ENCODE measurements around the gene DES.
"Not testable (repeated sequence)": the region's sequence is repeated elsewhere in the genome, so short reads cannot be mapped to it uniquely, and the experiment has no call there.

The DES gene

DNA sequence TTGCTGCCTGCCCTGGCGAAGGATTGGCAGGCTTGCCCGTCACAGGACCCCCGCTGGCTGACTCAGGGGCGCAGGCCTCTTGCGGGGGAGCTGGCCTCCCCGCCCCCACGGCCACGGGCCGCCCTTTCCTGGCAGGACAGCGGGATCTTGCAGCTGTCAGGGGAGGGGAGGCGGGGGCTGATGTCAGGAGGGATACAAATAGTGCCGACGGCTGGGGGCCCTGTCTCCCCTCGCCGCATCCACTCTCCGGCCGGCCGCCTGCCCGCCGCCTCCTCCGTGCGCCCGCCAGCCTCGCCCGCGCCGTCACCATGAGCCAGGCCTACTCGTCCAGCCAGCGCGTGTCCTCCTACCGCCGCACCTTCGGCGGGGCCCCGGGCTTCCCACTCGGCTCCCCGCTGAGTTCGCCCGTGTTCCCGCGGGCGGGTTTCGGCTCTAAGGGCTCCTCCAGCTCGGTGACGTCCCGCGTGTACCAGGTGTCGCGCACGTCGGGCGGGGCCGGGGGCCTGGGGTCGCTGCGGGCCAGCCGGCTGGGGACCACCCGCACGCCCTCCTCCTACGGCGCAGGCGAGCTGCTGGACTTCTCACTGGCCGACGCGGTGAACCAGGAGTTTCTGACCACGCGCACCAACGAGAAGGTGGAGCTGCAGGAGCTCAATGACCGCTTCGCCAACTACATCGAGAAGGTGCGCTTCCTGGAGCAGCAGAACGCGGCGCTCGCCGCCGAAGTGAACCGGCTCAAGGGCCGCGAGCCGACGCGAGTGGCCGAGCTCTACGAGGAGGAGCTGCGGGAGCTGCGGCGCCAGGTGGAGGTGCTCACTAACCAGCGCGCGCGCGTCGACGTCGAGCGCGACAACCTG is at the start of gene DES:
DES (plus strand) TSS at position 223 of the 857 bp plus-strand sequence; CDS start at position 309, 86 bp downstream.
- no peak for DNase-seq

DNA sequence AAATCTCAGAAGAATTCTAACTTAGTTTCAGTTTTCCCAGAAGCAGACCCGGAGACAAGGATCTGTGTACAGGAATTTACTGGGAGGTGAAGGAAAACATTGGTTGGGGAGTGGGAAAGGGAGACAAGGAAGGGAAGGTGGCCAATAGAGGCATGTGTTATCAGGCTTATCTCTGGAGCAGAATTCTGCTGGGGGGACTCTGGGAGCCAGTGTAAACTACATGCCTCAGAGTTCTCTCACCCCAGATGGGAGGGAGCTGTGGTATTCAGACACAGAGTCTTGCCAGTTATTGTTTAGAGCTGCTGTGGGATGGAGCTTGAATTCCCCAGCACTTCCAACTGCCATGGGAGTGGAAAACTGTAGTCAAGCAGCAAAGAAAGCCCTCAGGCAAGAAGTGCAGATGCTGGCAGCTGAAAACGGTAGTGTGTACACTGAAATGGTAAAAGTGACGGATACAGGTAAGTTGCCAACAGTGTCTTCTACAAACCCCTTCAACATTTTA is 49.4 kb upstream of the DES start:
- no peak for DNase-seq

- DNase-seq: no peak
Measured at GRCh38 chr2:219369447-219369861, 48.7 kb upstream of the DES start.

DNA sequence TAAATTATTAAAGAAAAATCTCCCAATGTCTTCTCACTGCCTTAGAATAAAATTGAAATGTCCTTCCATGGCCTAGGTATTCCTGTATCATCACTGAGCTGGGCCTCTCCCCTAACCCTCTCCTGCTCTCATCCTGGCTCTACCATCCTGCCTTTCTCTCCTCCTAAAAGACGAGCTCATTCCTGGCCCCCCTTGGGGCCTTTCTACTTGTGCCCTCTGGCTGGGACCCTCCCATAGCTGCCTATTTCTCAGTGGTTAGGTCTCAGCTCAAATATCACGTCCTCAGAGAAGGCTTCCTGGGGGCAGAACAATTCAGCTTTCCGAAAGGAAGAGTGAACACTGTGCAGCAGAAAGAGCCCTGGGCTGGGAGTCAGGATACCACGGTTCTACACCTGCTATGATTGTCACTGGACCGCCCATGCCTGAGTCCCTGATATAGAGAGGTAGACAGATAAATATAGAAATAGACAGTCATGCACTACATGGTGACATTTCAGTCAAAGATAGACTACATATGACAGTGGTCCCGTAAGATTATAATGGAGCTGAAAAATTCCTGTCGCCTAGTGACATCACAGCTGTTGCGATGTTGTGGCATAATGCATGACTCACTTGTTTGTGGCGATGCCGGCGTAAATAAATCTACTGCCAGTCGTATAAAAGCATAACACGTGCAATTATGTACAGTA is 39.9 kb upstream of the DES start:
- DNase-seq: no peak

- no peak for DNase-seq
Measured at GRCh38 chr2:219380926-219381325, 37.3 kb upstream of the DES start.

GRCh38 chr2:219381448-219381847 is 36.7 kb upstream of the DES start:
- DNase-seq: no peak

- no peak for DNase-seq
Measured at GRCh38 chr2:219384083-219384713, 34.0 kb upstream of the DES start.

DNA sequence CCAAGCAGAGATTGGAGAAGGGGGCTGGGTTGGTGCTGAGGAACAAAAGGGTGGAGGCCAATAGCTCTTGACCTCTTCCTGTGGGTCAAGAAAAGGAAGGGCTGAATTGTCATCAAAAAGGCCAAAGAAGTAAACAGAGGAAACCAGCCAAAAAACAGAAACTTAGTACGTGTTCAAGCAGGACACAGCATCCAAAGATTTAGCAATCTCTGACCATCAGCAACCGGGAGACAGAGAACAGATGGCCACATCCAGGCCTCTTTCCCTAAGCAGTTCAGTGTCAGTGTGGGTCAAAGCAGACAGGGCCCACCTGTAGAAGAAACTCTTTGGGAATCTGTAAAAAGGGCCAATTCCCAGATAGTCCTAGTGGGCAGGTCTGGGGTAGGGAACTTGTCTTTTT is 33.3 kb upstream of the DES start:
- DNase-seq: no peak

DNA sequence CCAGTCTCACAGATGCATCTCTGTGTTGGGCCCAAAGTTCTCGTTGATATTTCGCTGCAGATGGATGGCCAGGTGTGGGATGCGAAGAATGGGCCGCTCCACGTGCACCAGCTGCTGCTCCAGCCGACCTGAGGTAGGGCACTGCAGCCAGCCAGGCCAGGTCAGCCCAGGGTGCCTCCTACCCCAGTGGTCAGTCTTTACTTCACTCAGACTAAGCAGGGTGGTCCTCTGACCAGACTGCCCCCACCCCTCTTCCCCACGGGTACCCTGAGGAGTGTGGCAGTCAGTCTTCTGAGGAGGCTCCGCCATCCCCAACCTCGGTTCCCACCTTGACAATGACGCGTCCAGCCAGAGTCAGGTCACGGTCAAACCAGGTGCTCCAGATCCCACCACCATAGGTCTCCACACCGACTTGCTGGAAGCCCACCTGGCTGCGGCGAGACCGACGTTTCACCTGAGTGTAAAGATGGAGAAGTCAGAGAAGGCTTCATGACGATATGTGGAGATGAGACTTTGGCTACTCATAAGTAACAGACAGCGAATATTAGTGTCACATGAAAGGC is 32.1 kb upstream of the DES start:
- no peak for DNase-seq

DNA sequence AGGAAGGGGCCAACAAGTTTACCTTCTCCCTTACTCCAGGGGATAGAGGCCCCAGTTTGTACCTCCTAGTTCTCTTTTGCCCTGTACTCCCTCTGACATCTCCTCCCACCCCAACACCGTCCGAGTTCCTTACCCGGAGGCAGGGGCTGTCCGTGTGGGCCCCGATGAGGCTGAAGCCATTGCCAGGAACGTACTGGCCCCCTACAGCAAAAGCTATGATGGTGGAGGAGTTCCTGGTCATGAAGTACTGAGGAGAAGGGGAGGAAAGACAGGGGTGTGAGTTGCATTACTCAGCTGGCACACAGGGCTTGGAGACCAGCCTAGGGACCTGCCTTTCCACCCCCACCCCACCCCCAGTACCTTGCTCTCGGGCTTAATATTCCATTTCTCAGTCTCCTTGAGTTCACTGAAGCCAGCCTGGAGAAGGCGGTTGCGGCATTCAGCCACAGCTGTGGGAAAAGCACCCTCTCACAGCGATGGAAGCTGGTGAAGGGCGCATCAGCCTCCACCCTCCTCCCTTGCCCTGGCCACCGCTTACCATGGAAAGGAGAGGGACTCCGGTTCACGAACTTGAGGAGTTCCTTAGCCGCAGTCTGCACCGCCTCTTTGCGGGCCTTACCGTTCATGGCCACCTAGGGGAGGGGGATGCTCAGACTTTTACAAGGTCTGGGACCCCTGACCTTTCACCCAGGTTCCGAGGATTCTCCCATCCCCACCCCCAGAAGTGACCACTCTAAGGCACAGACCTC is 31.5 kb upstream of the DES start:
- no peak for DNase-seq

DNA sequence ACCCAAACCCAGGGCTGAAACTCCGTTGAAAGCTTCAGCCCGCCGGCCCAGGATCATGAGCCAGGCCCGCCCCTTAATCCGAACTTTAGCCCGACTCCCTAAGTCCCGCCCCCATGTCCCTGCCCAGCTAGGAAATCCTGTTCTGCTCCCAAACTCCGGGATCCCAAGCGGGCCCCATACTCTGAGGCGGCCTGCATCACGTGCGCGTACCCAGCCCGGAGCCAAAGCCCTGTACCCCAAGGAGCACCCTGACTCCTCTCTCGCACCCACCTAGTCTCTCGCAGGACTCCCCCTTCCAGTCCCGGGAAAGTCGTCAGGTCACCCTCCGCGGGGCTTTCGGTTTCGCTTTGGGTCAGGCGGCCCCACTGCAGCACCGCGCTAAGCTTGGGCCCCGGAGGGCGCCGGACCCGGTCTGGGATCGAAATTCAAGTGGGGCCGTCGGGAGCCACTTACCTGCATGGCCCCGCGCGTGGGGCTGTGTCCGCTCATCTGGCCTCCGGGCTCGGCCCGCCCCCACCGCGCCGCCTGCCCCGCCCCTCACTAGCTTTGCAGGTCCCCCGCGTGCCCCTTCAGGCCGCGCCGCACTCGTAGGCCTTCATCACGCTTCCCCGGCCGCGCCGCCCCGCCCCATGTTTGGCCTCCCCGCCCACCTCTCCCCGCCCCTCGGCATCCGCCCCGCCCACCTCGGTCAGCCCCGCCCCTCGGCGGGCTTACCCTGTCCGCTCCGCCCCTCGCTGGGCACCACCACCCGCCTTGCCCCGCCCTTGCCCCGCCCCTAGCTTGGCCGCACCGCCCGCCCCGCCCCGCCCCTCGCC is 30.7 kb upstream of the DES start, which contains the start of gene DNPEP:
DNPEP (minus strand) TSS at position 607 of the 815 bp plus-strand sequence; CDS start at position 489, 118 bp downstream.
- peak; percentile 93 for DNase-seq

DNA sequence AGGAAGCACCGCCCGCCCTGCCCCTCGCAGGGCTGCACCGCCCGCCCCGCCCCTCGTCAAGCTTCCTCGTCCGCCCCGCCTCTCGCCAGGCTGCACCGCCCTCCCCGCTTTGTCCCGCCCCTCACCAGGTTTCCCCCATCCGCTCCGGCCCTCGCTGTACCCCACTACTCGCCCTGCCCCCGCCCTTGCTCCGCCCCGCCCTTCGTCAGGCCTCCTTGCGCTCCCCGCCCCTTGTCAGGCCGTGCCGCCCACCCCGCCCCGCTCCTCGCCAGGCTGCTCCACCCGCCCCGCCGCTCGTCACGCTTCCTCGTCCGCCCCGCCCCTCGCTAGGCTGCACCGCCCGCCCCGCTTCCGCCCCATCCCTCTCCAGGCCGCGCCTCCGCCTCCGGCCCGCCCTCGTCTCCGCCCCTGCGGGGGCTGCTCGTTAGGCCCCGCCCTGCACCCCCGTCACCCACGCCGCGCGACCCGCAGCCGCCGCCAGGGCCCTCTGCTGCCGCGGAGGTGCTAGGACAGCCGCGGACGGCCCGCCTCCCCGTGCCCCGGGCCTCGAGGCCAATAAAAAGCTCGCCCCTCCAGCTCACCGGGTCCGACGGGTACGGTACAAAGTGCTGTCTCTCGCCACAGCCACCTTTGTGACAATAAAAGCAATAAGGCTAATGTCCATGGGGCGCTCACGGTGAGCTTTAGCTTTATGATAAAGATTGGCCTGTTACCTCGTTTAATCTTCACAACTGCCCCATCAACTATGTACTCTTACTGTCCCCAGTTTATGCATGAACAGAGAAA is 29.9 kb upstream of the DES start:
- peak; percentile 93 for DNase-seq

- peak; percentile 65 for DNase-seq
Measured at GRCh38 chr2:219388907-219389156, 29.3 kb upstream of the DES start.

DNA sequence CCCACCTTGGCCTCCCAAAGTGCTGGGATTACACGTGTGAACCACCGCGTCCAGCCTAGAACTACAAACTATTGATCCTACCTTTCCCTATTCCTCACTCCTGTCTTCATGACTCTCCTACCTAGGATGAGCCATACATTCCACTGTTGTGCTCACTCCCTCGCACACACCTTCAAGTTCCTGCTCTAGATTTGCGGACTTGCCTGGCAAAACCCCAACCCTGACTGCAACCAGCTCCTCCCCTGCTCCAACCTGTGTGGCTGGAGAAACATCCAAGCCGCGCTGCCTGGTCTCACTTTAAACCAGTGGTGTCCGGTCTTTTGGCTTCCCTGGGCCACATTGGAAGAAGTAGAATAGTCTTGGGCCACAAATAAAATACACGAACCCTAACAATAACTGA is 25.4 kb upstream of the DES start:
- no peak for DNase-seq

DNA sequence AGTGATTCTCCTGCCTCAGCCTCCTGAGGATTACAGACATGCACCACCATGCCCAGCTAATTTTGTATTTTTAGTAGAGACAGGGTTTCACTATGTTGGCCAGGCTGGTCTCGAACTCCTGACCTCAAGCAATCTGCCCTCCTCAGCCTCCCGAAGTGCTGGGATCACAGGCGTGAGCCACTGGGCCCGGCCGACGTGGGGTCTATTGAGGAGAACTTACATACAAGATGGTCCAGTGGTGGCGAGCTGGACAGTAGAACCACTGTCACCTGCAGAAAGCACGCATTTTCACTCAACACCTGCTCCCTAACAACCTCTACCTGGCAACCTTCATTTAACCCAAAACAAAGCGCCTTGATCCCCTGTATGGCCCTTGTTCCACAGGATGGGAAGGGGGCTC is 23.1 kb upstream of the DES start:
- DNase-seq: not testable (repeated sequence)

DNA sequence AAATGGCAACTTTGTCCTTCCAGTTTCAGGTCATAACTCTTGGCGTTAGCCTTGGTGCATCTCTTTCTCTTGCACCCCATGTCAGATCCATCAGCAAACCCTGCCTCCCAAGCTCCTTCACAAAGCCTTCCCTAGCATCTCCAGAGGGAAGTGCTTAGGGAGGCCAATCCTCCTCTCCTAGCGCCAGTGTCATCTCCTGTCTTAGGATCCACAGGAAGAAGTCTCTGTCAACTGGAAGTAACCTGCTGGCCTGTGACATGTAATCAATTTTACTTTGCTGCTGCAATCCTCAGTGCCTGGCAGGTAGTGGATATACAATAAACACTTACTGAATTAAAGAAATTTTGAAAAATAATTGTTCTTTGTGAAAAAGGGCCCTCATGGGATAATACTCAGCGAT is 22.6 kb upstream of the DES start:
- DNase-seq: no peak

- no peak for DNase-seq
Measured at GRCh38 chr2:219396863-219397457, 21.2 kb upstream of the DES start.

DNA sequence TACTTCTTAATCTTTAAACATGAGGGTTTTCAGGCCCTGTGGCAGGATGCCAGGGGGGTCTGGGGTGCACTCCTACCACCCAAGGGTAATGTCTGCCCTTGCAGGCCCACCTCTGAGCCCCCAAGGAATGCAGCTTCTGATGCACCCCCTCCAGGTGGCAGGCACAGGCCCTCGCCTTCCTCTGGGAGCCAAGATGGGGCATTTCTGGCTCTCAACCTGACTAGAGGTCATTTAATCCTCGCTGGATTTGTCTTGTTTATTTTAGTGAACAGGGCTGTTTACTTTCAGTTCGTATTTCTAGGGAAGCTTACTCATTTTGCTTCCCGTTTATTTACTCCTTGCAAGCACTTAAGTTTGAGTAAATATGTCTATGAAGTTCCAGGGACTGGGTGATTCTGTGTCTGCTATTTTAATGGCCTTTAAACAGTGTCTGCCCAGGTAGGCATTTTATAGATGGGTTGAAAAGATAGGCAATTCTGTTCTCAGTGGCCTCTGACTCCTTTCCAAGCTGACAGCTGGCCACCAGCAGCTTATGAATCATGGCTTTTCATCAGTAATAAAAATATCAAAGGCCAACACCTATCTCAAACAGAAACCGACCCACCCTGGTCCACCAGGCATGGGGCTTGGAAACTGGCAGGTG is 19.3 kb upstream of the DES start:
- peak; percentile 72 for DNase-seq

GRCh38 chr2:219399716-219400478 is 18.3 kb upstream of the DES start:
- DNase-seq: no peak
